GM23338 (cell line): ENCODE data around the gene GRIA4. TPM values are rescaled to one million over a fixed set of nuclear protein-coding genes. Genes with fewer than 3 reads are reported as not detected.

ENCODE experiments used
- ATAC-seq: fragments of 200-7000 bp; cut with Tn5 transposase; 3 replicates; pipeline ENCODE4 v1.9.1; 2020
- DNase-seq: peaks from one replicate; pipeline ENCODE4 v3.0.0-alpha.2; 2015; ENCODE audit warnings: low spot score
- H2AFZ ChIP-seq: fragments of 200-600 bp; sonication (generic); 2 replicates; pipeline ENCODE4 v1.8.0; 2016; ENCODE audit warnings: antibody characterized with exemption, mild to moderate bottlenecking, moderate library complexity
- H3F3A ChIP-seq: fragments of 200-600 bp; sonication (generic); replicated peaks from 2 replicates; pipeline ENCODE4 v1.8.0; 2017; ENCODE audit warnings: antibody characterized with exemption, mixed run types, low read depth
- H3K27ac ChIP-seq: fragments of 200-600 bp; sonication (generic); 2 replicates; pipeline ENCODE4 v1.6.1; 2016; ENCODE audit warnings: low read depth
- H3K27me3 ChIP-seq: fragments of 200-600 bp; sonication (generic); 2 replicates; pipeline ENCODE4 v1.8.0; 2016; ENCODE audit warnings: mild to moderate bottlenecking, mixed run types, moderate library complexity; ENCODE audit not compliant: insufficient read depth
- H3K36me3 ChIP-seq: fragments of 200-600 bp; sonication (generic); 2 replicates; pipeline ENCODE4 v1.8.0; 2016; ENCODE audit warnings: mild to moderate bottlenecking; ENCODE audit not compliant: insufficient read depth
- H3K4me1 ChIP-seq: fragments of 200-600 bp; sonication (generic); 2 replicates; pipeline ENCODE4 v1.8.0; 2016; ENCODE audit warnings: mild to moderate bottlenecking, moderate library complexity; ENCODE audit not compliant: insufficient read depth
- H3K4me2 ChIP-seq: fragments of 200-600 bp; sonication (generic); 2 replicates; pipeline ENCODE4 v1.7.1; 2017; ENCODE audit warnings: mixed run types
- H3K4me3 ChIP-seq: fragments of 200-600 bp; sonication (generic); 2 replicates; pipeline ENCODE4 v1.6.1; 2016; ENCODE audit warnings: mixed run types
- H3K79me2 ChIP-seq: fragments of 200-600 bp; sonication (generic); replicated peaks from 2 replicates; pipeline ENCODE4 v1.8.0; 2017; ENCODE audit warnings: mild to moderate bottlenecking; ENCODE audit not compliant: insufficient read depth
- H3K9me2 ChIP-seq: fragments of 200-600 bp; sonication (generic); 2 replicates; pipeline ENCODE4 v1.8.0; 2017; ENCODE audit not compliant: insufficient read depth
- H4K20me1 ChIP-seq: fragments of 200-600 bp; sonication (generic); replicated peaks from 2 replicates; pipeline ENCODE4 v1.8.0; 2017; ENCODE audit warnings: mild to moderate bottlenecking; ENCODE audit not compliant: insufficient read depth
- H3K27ac Mint-ChIP-seq: 2 replicates; pipeline ENCODE4 v1.8.0; 2020; ENCODE audit warnings: inconsistent platforms, mild to moderate bottlenecking, moderate library complexity, mixed read lengths
- H3K27me3 Mint-ChIP-seq: 3 replicates; pipeline ENCODE4 v1.8.0; 2022; ENCODE audit warnings: low read depth, mild to moderate bottlenecking, moderate library complexity, mixed read lengths, inconsistent platforms; ENCODE audit not compliant: insufficient read depth, poor library complexity
- H3K36me3 Mint-ChIP-seq: 3 replicates; pipeline ENCODE4 v1.8.0; 2021; ENCODE audit warnings: low read depth, mild to moderate bottlenecking, inconsistent platforms, moderate library complexity, mixed read lengths
- H3K4me1 Mint-ChIP-seq: 3 replicates; pipeline ENCODE4 v1.8.0; 2020; ENCODE audit warnings: mild to moderate bottlenecking, inconsistent platforms, mixed read lengths
- H3K4me3 Mint-ChIP-seq: 3 replicates; pipeline ENCODE4 v1.8.0; 2021; ENCODE audit warnings: moderate library complexity, mild to moderate bottlenecking, inconsistent platforms, mixed read lengths
- H3K9me3 Mint-ChIP-seq: 3 replicates; pipeline ENCODE4 v1.8.0; 2020; ENCODE audit warnings: moderate library complexity, mild to moderate bottlenecking, inconsistent platforms, mixed read lengths
- CREB1 ChIP-seq: fragments of 250-450 bp; sonication (Bioruptor Pico); IDR thresholded peaks from 2 replicates; pipeline ENCODE4 v1.5.0; 2020; ENCODE audit warnings: low read depth, mild to moderate bottlenecking, moderate library complexity
- JUNB ChIP-seq: IDR thresholded peaks from one replicate; pipeline ENCODE4 v1.6.1; 2016; ENCODE audit warnings: antibody characterized with exemption; ENCODE audit not compliant: unreplicated experiment
- STAT1 ChIP-seq: IDR thresholded peaks from one replicate; pipeline ENCODE4 v1.6.1; 2016; ENCODE audit warnings: antibody characterized with exemption; ENCODE audit not compliant: unreplicated experiment
- ZNF331 ChIP-seq: fragments of 250-450 bp; sonication (Bioruptor Pico); IDR thresholded peaks from 2 replicates; pipeline ENCODE4 v1.5.0; 2020; ENCODE audit warnings: low read depth, mild to moderate bottlenecking, moderate library complexity
- ZNF462 ChIP-seq: fragments of 250-450 bp; sonication (Bioruptor Pico); IDR thresholded peaks from 2 replicates; pipeline ENCODE4 v1.5.0; 2020; ENCODE audit warnings: mild to moderate bottlenecking, moderate library complexity
- polyA plus RNA-seq: library from polyadenylated mRNA; unstranded; fragments of >200 nt; fragmentation: Nextera tagmentation; extraction: Ambion mirVana; gene quantifications from 2 replicates; pipeline ENCODE4 v1.2.1, GENCODE V29; 2016
- total RNA-seq: library from RNA; depleted of rRNA; stranded (reverse); fragments of >200 nt; shearing (Covaris generic); gene quantifications from 2 replicates; pipeline ENCODE4 v1.2.3, GENCODE V29; 2014
- TF ChIP-seq, protein P1 (sequence below), 2 experiments: fragments of 200-600 bp in 1 of 2; sonication (generic) in 1 of 2; conservative IDR thresholded peaks; 2 replicates each; pipeline versions ENCODE4 v1.5.1 to v1.6.1; 2016 to 2017; ENCODE audit warnings: antibody characterized with exemption in 2 of 2, low read depth in 2 of 2, mild to moderate bottlenecking in 2 of 2, moderate library complexity in 1 of 2

Gene GRIA4
- total and polyA plus RNA-seq, 2 experiments from 2014 or later = 17.8 to 71.1 TPM

DNA sequence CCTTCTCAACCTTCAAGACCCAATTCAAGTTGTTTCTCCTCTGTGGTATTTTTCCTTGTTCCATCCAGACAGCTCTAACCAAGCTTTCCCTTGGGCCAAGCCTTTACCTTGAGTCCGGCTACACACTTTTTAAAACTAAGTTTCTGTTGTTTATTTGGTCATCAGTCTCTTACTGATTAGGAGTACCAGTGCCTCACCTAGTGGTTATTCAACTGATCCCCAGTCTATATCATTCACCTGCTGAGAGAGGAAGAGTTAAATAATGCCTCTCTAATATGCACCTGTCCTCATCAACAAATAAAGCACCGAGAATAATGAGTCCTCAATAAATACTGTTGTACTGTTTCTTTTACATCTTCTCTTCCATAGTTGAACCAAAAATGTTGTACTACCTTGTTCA is 251.4 kb downstream of the GRIA4 start:
- Histone ChIP-seq H3K27ac (no peak overlapping the region), H3K36me3 (no peaks in the 10 kb centered on the region), H3K79me2 (no peaks in the 10 kb centered on the region), H4K20me1 (no peaks in the 10 kb centered on the region), H2AFZ (no peak overlapping the region), H3K27me3 (no peaks in the 10 kb centered on the region), H3K4me3 (no peak overlapping the region), H3K4me2 (no peak overlapping the region), H3F3A (no peaks in the 10 kb centered on the region), H3K9me2 (no peaks in the 10 kb centered on the region), H3K4me1 (0 out of 2 replicates have a peak, but pooled peaks cover 4% of the 10 kb centered on the region)
- H3K36me3 Mint-ChIP-seq = no peaks in the 10 kb centered on the region
- ATAC-seq = peak; percentile 66
- peak; percentile 47 for DNase-seq
- TF ChIP-seq CREB1 (CRISPR knock-in tag) = no peak
- TF ChIP-seq, protein P1, sequence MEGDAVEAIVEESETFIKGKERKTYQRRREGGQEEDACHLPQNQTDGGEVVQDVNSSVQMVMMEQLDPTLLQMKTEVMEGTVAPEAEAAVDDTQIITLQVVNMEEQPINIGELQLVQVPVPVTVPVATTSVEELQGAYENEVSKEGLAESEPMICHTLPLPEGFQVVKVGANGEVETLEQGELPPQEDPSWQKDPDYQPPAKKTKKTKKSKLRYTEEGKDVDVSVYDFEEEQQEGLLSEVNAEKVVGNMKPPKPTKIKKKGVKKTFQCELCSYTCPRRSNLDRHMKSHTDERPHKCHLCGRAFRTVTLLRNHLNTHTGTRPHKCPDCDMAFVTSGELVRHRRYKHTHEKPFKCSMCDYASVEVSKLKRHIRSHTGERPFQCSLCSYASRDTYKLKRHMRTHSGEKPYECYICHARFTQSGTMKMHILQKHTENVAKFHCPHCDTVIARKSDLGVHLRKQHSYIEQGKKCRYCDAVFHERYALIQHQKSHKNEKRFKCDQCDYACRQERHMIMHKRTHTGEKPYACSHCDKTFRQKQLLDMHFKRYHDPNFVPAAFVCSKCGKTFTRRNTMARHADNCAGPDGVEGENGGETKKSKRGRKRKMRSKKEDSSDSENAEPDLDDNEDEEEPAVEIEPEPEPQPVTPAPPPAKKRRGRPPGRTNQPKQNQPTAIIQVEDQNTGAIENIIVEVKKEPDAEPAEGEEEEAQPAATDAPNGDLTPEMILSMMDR (conservative IDR thresholded peaks at IDR 0.05; ENCODE audit: low read depth in 2 of 2) = peak; percentile 60 to 79
- no peaks in the 10 kb centered on the region for H3K27me3 Mint-ChIP-seq
- H3K9me3 Mint-ChIP-seq = no peaks in the 10 kb centered on the region
- peaks cover 10% of the 10 kb centered on the region; the same call in 2 of the 3 replicates for H3K4me1 Mint-ChIP-seq
- no peak overlapping the region for H3K4me3 Mint-ChIP-seq
- no peak overlapping the region; the same call in 1 of the 2 replicates for H3K27ac Mint-ChIP-seq

- H3K79me2 ChIP-seq = no peaks in the 10 kb centered on the region
- no peak overlapping the region for H3K4me2 ChIP-seq
- H3K27ac ChIP-seq = no peak overlapping the region
- no peak overlapping the region for H3K27ac Mint-ChIP-seq
- H3K9me2 ChIP-seq = no peaks in the 10 kb centered on the region
- ATAC-seq = peak; percentile 72
- H3K27me3 Mint-ChIP-seq = no peaks in the 10 kb centered on the region
- peak; percentile 75 for DNase-seq
- TF ChIP-seq ZNF331 (CRISPR knock-in tag) (no peak), ZNF462 (no peak), JUNB (no peak), STAT1 (no peak)
- TF ChIP-seq, protein P1 (conservative IDR thresholded peaks at IDR 0.05; ENCODE audit: low read depth in 2 of 2) = peak; percentile 77 to 86
- no peaks in the 10 kb centered on the region for H3K36me3 ChIP-seq
- peaks cover 18% of the 10 kb centered on the region; the same call in 2 of the 3 replicates for H3K4me1 Mint-ChIP-seq
- no peaks in the 10 kb centered on the region for H3K9me3 Mint-ChIP-seq
- peaks cover 4% of the 10 kb centered on the region; the same call in 1 of the 2 replicates for H3K4me1 ChIP-seq
- no peak overlapping the region for H3K4me3 ChIP-seq
- no peak overlapping the region for H3K4me3 Mint-ChIP-seq
- no peaks in the 10 kb centered on the region for H3F3A ChIP-seq
- no peaks in the 10 kb centered on the region for H4K20me1 ChIP-seq
- no peaks in the 10 kb centered on the region for H3K36me3 Mint-ChIP-seq
- H3K27me3 ChIP-seq = no peaks in the 10 kb centered on the region
- H2AFZ ChIP-seq = no peak overlapping the region
Measured at GRCh38 chr11:105862736-105863367, 253.0 kb downstream of the GRIA4 start.
